Effector memory CD4-positive, alpha-beta T cell (primary cell): Measurements from ENCODE around the gene FRYL.
"Not testable (repeated sequence)": the region's sequence is repeated elsewhere in the genome, so short reads cannot be mapped to it uniquely, and the experiment has no call there.

Experiments
- DNase-seq, 3 donors: peaks; one replicate each; pipeline ENCODE4 v3.0.0-alpha.2; 2020
- H3K27ac ChIP-seq: 2 replicates; pipeline ENCODE4 v1.7.0; 2013; ENCODE audit warnings: mild to moderate bottlenecking, low read length, moderate library complexity; ENCODE audit not compliant: insufficient read depth, poor library complexity, severe bottlenecking
- H3K27me3 ChIP-seq: replicated peaks from 2 replicates; pipeline ENCODE4 v1.7.0; 2013; ENCODE audit warnings: mild to moderate bottlenecking, low read length; ENCODE audit not compliant: insufficient read depth, control insufficient read depth, poor library complexity, severe bottlenecking
- H3K36me3 ChIP-seq: 2 replicates; pipeline ENCODE4 v1.7.0; 2013; ENCODE audit warnings: mild to moderate bottlenecking, low read length, moderate library complexity; ENCODE audit not compliant: control insufficient read depth, insufficient read depth
- H3K4me1 ChIP-seq: 2 replicates; pipeline ENCODE4 v1.7.0; 2013; ENCODE audit warnings: low read length, mild to moderate bottlenecking; ENCODE audit not compliant: control insufficient read depth, insufficient read depth, poor library complexity, severe bottlenecking
- H3K4me3 ChIP-seq: 2 replicates; pipeline ENCODE4 v1.7.0; 2013; ENCODE audit warnings: low read length, low read depth, mild to moderate bottlenecking; ENCODE audit not compliant: insufficient read depth, poor library complexity, severe bottlenecking
- H3K9me3 ChIP-seq: 2 replicates; pipeline ENCODE4 v1.7.0; 2013; ENCODE audit warnings: mild to moderate bottlenecking, low read length, moderate library complexity; ENCODE audit not compliant: control insufficient read depth

FRYL gene

GRCh38 chr4:48706736-48707135, 73.3 kb downstream of the FRYL start:
- no peaks in the 10 kb centered on the region for H3K27me3 ChIP-seq
- no peak overlapping the region for H3K27ac ChIP-seq
- no peak for DNase-seq

GRCh38 chr4:48705609-48706008, 74.5 kb downstream of the FRYL start:
- H3K4me1 ChIP-seq = no peaks in the 10 kb centered on the region
- no peak overlapping the region for H3K27ac ChIP-seq
- H3K4me3 ChIP-seq = no peak overlapping the region
- no peaks in the 10 kb centered on the region for H3K27me3 ChIP-seq
- H3K36me3 ChIP-seq = peaks cover 4% of the 10 kb centered on the region
- DNase-seq = no peak
- no peaks in the 10 kb centered on the region for H3K9me3 ChIP-seq

More at GRCh38 chr4:48706736-48707135, 73.3 kb downstream of the FRYL start:
- H3K9me3 ChIP-seq = no peaks in the 10 kb centered on the region
- no peaks in the 10 kb centered on the region for H3K4me1 ChIP-seq
- peaks cover 4% of the 10 kb centered on the region for H3K36me3 ChIP-seq
- no peak overlapping the region for H3K4me3 ChIP-seq

GRCh38 chr4:48704091-48704802, 75.8 kb downstream of the FRYL start:
- Histone ChIP-seq H3K4me3 (no peak overlapping the region), H3K9me3 (no peaks in the 10 kb centered on the region), H3K27ac (no peak overlapping the region), H3K4me1 (peaks cover 8% of the 10 kb centered on the region), H3K27me3 (no peaks in the 10 kb centered on the region), H3K36me3 (peaks cover 3% of the 10 kb centered on the region)
- no peak for DNase-seq

GRCh38 chr4:48699475-48699874, 80.6 kb downstream of the FRYL start:
- H3K4me1 ChIP-seq = peaks cover 8% of the 10 kb centered on the region
- no peaks in the 10 kb centered on the region for H3K9me3 ChIP-seq
- DNase-seq = no peak
- no peaks in the 10 kb centered on the region for H3K36me3 ChIP-seq
- no peak overlapping the region for H3K27ac ChIP-seq
- no peak overlapping the region for H3K4me3 ChIP-seq
- H3K27me3 ChIP-seq = no peaks in the 10 kb centered on the region

GRCh38 chr4:48698029-48698971, 81.8 kb downstream of the FRYL start:
- no peak for DNase-seq

GRCh38 chr4:48697516-48697915, 82.6 kb downstream of the FRYL start:
- not testable (repeated sequence) for H3K9me3 ChIP-seq, H3K27ac ChIP-seq, H3K4me1 ChIP-seq, H3K36me3 ChIP-seq, H3K27me3 ChIP-seq, DNase-seq, H3K4me3 ChIP-seq

More at GRCh38 chr4:48698029-48698971, 81.8 kb downstream of the FRYL start:
- no peak overlapping the region for H3K4me3 ChIP-seq
- H3K36me3 ChIP-seq = no peaks in the 10 kb centered on the region
- H3K9me3 ChIP-seq = no peaks in the 10 kb centered on the region
- peaks cover 8% of the 10 kb centered on the region for H3K4me1 ChIP-seq
- H3K27ac ChIP-seq = no peak overlapping the region
- H3K27me3 ChIP-seq = no peaks in the 10 kb centered on the region

- Histone ChIP-seq H3K4me1 (peaks cover 5% of the 10 kb centered on the region), H3K4me3 (no peak overlapping the region), H3K27me3 (no peaks in the 10 kb centered on the region), H3K27ac (no peak overlapping the region), H3K36me3 (no peaks in the 10 kb centered on the region), H3K9me3 (no peaks in the 10 kb centered on the region)
- no peak for DNase-seq
Observed at GRCh38 chr4:48694824-48695223, 85.3 kb downstream of the FRYL start.

GRCh38 chr4:48693856-48694574, 86.1 kb downstream of the FRYL start:
- Histone ChIP-seq H3K4me1 (no peaks in the 10 kb centered on the region), H3K27ac (no peak overlapping the region), H3K9me3 (no peaks in the 10 kb centered on the region), H3K4me3 (no peak overlapping the region), H3K27me3 (no peaks in the 10 kb centered on the region), H3K36me3 (no peaks in the 10 kb centered on the region)
- DNase-seq = no peak

GRCh38 chr4:48692897-48693296, 87.2 kb downstream of the FRYL start:
- Histone ChIP-seq H3K4me3 (no peak overlapping the region), H3K27me3 (no peaks in the 10 kb centered on the region), H3K4me1 (no peaks in the 10 kb centered on the region), H3K9me3 (no peaks in the 10 kb centered on the region), H3K36me3 (no peaks in the 10 kb centered on the region), H3K27ac (no peak overlapping the region)
- no peak for DNase-seq
